GM18498 (cell line): ENCODE measurements around the gene CAPN11.
"Not testable (repeated sequence)": the region's sequence is repeated elsewhere in the genome, so short reads cannot be mapped to it uniquely, and the experiment has no call there.

Experiments used
- ATAC-seq: cut with Tn5 transposase; IDR thresholded peaks from one replicate; pipeline ENCODE4 v1.9.1; 2021; ENCODE audit warnings: mild to moderate bottlenecking, moderate library complexity; ENCODE audit not compliant: unreplicated experiment

The CAPN11 gene

DNA sequence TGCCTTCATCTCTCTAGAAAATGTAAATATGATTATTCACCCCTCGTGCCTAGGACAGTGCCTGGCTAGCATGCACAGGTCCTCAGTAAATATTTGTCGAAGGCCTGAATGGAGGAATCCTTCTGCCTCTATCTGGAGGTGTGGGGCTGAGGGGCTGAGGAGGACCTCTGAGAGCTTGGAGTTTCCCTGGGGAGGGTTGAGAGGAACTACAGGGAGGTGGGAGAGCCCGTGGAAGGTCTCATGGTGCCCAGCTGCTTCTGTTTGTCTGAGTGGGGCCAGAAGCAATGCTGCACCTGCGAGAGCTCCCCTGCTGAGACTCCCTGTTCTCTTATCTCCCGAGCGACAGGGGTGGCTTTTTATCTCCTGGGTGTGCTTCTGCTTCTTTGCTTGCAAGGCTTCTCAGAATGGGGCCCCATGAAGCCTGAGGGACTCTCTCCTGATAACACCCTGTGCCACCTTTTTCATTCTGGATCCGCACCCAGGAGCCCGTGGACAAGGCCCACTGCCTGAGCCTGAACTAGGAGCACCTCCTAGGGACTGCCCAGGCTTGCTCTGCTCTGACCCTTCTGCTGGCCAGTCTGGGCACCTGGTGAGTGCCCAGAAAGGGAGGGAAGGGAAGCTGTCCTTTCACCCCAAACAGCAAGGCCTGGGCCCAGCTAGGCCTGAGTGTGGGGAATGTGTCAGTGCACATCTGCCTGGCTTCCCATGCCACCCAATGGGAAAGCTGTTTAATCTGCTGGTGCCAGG lies 67.1 kb downstream of the CAPN11 start:
- ATAC-seq: no peak

DNA sequence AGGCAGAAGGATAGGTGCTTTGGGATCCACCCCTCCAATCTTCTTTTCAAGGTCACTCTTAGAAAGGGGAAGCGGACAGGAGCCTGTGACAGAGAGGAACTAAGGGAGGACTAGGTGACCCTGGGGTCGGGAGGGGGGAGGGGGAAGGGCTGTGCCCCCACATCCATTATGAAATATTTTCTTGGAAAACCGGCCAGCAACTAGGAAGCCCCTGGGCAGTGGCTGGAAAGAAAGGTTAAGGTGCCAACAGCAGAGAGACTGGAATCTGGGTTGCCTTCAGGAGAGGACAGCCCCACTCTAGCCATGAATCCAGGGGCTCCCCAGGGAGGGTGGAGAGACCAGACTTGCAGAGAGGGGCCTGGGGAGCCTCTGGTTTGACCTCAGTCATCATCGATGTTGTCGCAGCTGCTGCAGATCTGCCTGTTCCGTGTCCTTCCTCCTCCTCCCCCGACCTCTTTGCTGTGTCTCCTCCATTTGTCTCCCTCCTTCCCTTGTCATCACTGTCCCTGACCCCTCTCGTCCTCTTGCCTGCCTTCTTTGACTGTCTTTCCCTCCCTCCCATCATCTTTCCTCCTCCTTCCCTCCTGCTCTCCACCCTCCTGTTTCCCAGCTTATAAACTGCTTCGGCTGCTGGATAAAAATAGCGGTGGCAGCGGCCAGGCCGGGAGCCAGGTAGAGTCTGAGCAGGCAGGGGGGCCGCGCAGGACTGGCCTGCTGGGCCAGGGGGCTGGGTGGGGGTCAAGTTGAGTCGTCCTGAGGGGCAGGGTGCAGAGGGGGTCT lies 67.9 kb downstream of the CAPN11 start:
- ATAC-seq: no peak

DNA sequence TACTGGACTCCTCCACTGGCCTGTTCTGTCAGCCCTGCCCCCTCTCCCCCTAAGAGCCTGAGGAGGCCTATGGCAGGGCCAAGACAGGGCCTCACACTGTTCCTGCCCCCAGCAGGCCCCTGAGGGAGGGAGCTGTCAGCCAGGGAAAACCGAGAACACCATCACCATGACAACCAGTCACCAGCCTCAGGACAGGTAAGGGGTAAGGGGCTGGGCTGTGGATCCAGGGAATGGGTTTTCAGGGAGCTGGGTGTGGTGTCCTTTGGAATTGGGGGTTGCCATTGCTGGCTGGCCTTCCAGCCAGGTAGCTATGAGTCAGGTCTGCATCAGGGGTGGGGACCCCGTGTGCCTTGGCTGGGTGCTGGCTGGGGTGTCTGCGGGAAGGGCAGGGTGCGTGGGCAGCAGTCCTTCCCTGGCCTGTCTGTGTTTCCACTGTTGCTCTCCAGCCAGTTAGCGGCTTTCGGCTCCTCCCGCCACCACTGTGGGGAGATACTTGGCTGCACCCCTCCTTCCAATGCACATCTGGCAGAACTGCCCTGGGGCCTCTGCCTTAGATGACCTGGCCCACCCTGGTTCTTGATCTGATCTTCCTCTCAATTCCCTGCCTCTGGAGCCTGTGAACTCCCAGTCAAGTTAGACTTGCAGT lies 68.7 kb downstream of the CAPN11 start:
- no peak for ATAC-seq

DNA sequence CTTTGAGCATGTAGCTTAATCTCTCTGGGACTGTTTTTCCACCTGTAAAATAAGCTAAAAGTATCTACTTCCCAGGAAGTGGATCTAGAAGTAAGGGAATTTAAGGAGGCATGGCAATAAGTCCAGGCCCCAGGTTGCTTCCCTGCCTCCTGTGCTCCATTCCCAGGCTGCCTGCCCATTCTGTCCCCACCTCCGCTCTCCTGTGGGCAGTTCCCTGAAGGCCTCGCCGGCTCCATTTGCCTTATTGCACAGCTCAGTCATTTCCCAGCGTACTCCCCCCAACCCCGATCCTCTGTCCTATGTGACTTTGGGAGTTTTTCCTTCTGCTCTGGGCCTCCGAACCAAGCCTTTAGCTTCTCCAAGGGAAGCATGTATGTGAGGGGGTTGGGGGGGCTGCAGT lies 69.4 kb downstream of the CAPN11 start:
- ATAC-seq: no peak

DNA sequence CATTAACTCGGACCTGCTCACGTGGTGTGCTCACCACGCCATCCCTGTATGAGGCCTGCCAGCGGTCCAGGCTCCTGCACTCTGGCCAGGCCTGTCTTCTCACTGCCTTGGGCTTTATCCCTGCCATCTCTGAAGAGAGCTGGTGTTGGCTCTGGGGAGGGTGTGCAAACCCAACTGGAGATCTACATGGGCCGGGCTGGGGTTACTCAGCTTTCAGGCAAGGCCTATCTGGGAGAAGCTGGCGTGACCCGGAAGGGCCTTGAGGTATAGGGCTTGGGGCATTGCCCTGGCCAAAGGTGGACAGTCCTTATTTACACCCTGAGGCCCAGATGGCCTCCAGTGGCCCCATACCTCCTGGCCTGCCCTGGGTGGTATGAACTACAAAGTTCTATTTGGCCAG lies 69.8 kb downstream of the CAPN11 start:
- ATAC-seq: no peak

DNA sequence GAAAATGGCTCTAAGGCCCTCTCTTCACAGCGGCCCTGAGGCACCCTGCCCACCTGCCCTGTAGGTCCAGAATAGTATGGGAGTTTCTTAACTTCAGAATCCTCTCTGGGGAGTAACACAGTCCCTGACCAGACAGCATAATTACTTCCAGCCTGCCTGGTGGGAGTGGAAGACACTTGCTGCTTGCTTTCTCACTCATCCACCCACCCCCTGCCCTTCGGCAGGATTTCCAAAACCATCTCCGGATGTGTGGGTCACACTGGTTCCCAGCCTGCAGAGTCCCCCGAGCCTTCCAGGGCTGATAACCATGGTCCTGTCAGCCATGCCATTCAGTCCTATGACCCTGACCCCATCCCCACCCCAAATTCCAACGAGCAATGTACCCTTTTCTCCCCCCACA lies 70.2 kb downstream of the CAPN11 start:
- ATAC-seq: no peak

DNA sequence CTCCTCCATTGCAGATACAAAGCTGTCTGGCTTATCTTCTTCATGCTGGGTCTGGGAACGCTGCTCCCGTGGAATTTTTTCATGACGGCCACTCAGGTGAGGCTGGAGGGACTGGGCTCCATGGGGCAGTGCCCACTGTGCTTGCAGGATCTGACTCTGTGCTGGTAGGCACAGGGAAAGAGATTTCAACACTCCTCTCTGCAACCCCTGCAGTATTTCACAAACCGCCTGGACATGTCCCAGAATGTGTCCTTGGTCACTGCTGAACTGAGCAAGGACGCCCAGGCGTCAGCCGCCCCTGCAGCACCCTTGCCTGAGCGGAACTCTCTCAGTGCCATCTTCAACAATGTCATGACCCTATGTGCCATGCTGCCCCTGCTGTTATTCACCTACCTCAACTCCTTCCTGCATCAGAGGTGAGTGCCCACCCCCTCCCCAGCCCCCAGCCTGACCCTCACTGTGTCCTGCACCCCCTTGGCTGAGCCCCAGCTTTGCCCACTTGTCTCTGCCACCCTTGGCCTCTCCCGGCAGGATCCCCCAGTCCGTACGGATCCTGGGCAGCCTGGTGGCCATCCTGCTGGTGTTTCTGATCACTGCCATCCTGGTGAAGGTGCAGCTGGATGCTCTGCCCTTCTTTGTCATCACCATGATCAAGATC lies 70.9 kb downstream of the CAPN11 start:
- ATAC-seq: no peak

DNA sequence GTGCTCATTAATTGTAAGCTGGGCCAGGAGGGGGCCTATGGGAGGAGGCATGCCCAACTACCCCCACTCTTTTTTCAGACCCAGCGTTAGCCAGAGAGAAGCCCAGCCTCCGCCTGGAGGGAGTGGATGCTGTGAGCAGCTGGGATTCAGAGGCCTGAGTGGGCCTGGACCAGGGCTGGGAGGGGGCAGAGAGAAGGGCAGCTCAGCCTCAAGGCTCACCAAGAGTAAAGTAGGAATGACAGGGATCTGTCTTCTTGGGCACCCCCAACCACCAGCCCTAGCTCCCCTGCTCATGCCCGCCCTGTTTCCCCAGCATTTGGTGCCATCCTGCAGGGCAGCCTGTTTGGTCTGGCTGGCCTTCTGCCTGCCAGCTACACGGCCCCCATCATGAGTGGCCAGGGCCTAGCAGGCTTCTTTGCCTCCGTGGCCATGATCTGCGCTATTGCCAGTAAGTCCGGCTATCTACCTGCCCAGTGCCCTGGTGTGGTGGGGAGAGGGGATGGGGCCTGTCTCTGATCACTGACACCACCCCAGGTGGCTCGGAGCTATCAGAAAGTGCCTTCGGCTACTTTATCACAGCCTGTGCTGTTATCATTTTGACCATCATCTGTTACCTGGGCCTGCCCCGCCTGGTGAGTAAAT lies 71.5 kb downstream of the CAPN11 start:
- no peak for ATAC-seq

DNA sequence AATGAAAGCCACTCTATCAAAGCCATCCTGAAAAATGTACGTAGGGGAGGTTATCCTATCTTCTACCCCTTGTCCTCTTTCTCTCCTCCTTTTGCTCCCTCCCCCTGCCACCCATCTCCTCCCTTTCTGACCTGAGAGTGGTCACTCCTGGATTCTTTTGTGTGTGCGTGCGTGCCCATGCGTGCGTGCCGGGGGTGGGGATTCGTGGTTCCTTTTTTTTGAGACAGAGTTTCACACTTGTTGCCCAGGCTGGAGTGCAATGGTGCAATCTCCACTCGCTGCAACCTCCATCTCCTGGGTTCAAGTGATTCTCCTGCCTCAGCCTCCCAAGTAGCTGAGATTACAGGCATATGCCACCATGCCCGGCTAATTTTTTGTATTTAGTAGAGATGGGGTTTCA lies 72.8 kb downstream of the CAPN11 start:
- ATAC-seq: not testable (repeated sequence)

DNA sequence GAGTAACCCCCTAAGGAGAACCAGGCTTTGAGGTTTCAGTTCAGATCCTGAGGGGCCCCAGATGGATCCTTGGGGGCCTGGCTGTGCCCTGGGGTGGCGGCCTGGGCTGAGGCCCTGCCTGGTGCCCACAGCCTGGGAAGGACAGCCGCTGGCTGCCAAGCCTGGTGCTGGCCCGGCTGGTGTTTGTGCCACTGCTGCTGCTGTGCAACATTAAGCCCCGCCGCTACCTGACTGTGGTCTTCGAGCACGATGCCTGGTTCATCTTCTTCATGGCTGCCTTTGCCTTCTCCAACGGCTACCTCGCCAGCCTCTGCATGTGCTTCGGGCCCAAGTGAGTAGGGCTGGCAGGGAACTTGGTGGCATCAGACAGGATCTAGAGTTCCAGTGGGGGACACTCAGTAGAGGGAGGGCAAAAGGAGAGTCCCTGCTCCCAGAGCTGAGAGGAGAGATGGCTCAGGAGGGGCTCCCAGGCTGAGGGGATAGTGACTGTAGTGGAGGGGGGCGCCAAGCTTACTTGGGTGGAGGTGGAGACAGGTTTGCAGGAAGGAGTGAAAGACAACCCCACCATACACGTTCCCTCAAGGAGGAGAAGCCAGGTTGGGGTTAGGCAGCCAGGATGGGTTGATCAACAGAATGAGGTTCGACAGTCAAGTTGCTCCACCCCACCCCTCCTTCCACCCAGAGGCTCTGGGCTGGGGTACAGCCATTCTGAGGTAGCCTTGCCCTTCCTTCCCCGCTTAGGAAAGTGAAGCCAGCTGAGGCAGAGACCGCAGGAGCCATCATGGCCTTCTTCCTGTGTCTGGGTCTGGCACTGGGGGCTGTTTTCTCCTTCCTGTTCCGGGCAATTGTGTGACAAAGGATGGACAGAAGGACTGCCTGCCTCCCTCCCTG lies 74.3 kb downstream of the CAPN11 start:
- ATAC-seq: no peak

DNA sequence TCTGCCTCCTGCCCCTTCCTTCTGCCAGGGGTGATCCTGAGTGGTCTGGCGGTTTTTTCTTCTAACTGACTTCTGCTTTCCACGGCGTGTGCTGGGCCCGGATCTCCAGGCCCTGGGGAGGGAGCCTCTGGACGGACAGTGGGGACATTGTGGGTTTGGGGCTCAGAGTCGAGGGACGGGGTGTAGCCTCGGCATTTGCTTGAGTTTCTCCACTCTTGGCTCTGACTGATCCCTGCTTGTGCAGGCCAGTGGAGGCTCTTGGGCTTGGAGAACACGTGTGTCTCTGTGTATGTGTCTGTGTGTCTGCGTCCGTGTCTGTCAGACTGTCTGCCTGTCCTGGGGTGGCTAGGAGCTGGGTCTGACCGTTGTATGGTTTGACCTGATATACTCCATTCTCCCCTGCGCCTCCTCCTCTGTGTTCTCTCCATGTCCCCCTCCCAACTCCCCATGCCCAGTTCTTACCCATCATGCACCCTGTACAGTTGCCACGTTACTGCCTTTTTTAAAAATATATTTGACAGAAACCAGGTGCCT lies 75.0 kb downstream of the CAPN11 start:
- no peak for ATAC-seq
